GM18499 (cell line): ENCODE results near the gene SDK1.
"Not testable (repeated sequence)": the region's sequence is repeated elsewhere in the genome, so short reads cannot be mapped to it uniquely, and the experiment has no call there.

Experiments
- ATAC-seq: cut with Tn5 transposase; IDR thresholded peaks from one replicate; pipeline ENCODE4 v1.9.1; 2021; ENCODE audit warnings: moderate number of reproducible peaks; ENCODE audit not compliant: insufficient read depth, unreplicated experiment

The SDK1 gene

GRCh38 chr7:4215176-4215720 lies 914.2 kb downstream of the SDK1 start:
- no peak for ATAC-seq

- ATAC-seq: no peak
Measured at GRCh38 chr7:4216016-4216415, 915.0 kb downstream of the SDK1 start.

DNA sequence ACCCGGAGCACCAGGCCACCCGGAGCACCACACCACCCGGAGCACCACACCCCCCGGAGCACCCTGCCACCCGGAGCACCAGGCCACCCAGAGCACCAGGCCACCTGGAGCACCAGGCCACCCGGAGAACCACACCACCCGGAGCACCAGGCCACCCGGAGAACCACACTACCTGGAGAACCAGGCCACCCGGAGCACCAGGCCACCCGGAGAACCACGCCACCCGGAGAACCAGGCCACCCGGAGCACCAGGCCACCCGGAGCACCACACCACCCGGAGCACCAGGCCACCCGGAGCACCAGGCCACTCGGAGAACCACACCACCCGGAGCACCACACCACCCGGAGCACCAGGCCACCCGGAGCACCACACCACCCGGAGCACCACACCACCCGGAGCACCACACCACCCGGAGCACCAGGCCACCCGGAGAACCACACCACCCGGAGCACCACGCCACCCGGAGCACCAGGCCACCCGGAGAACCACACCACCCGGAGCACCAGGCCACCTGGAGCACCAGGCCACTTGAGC lies 916.1 kb downstream of the SDK1 start:
- ATAC-seq: not testable (repeated sequence)

DNA sequence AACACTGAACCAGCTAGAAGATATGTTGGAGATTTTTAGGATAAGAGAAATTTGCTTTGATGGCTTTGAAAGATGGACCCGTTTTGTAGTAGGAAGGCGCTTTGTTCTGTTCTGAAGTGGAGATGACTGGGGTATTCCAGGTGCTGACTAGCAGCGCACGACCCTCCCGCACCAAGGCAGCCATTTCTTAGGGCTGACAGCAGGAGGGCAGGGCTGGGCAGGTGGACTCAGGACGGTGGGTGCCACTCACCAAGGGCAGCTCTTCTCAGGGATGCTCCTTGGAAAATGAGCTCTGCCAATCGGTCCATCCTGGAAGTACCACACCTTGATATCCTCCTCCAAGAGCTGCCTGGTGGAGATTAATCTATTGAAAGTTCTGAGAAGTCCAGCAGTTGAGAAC lies 917.4 kb downstream of the SDK1 start:
- no peak for ATAC-seq

GRCh38 chr7:4220011-4220410 lies 919.0 kb downstream of the SDK1 start:
- no peak for ATAC-seq

DNA sequence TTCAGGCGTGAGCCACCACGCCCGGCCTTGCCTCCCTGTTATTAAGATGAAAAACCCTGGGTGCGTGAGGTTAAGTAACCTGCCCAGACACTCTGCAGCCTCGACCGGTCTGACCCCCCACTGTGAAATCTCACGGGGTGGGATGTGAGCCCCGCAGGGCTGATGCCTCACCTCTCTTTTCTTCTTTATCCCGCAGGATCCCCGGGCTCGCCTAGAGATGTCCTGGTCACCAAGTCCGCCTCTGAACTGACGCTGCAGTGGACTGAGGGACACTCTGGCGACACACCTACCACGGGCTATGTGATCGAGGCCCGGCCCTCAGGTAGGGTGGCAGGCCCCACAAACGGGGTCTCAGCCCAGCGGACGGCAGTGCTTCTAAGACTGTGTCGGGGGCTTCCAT lies 920.0 kb downstream of the SDK1 start:
- no peak for ATAC-seq

DNA sequence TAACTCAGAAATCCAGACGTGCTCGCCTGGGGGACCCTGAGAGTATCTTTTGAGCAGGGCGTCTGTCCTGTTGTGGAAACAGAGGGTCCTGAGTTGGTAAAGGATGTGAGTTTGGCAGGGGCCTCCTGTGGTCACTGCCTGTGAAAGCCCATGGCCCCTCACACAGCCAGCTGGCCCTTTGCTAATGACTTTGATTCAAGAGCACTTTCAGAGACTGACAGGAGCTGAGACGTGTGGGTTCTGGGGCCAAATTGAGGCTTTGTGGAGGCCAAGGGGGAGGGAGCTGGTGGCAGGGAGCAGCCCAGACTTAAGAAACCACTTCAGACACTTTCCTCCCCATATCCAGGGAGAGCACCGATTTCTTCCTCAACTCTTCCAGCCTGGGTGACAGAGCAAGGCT lies 921.6 kb downstream of the SDK1 start:
- ATAC-seq: no peak

GRCh38 chr7:4225361-4225771 lies 924.3 kb downstream of the SDK1 start:
- ATAC-seq: no peak

DNA sequence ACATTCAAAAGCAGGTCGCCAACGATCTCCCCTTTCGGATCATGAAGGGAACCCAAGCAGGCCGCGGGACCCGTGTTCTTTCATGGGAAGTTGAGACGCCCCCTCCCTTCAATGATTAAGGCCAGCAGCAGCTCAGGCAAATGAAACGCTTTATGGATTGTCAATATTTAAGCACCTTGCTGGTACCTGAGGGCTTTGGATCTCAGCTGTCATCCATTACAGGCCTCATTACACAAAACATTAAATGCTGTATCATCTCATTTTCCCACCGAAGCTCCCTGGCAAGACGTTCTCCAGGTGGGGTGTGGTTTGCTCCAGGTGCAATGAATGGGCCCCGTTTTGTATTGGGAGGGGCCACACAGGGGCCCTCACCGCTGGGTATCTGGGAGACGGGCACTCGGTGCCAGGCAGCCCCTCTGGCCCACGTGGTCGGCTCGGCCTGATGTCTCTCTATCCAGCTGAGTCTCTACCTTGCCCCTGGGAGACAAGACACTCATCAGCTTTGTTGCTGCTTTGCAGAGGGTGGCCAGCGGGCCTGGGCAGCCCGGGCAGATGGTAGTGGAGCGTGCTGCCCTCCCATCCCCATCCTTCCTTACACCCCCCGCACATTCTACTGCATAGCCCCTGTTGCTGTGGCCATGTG lies 925.0 kb downstream of the SDK1 start:
- no peak for ATAC-seq

DNA sequence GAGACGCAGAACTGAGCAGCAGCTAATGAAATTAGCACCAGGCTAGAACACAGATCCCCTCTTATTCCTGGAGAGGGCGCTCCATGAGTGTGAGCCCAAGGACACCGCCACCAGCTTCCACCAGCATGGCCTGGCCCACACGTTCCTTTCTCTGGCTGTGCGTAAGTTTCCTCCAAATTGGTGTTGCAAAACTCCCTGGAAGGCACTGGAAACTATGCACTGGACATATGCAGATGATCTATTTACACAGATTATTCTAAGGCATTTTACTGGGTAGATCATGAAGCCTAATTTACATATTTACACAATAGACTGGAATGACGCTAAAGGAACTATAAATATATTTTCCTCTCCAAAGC lies 925.5 kb downstream of the SDK1 start:
- no peak for ATAC-seq

GRCh38 chr7:4227105-4228010 lies 926.3 kb downstream of the SDK1 start:
- ATAC-seq: no peak

DNA sequence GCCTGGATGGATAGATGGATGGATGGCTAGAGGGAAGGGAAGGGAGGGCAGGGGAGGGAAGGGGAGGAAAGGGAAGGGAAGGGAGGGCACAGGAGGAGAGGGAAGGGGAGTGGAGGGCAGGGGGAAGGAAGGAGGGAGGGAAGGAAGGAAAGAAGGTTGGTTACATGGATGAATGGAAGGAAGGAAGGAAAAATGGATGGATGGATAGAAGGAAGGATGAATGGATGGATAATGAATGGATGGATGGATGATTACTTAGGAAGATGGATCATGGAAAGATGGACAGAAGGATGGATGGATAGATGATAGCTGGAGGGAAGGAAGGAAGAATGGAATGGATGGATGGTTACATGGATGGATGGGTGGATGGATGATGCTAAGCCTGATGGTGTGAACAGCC lies 929.3 kb downstream of the SDK1 start:
- ATAC-seq: no peak

- ATAC-seq: no peak
Measured at GRCh38 chr7:4233146-4233545, 932.1 kb downstream of the SDK1 start.

DNA sequence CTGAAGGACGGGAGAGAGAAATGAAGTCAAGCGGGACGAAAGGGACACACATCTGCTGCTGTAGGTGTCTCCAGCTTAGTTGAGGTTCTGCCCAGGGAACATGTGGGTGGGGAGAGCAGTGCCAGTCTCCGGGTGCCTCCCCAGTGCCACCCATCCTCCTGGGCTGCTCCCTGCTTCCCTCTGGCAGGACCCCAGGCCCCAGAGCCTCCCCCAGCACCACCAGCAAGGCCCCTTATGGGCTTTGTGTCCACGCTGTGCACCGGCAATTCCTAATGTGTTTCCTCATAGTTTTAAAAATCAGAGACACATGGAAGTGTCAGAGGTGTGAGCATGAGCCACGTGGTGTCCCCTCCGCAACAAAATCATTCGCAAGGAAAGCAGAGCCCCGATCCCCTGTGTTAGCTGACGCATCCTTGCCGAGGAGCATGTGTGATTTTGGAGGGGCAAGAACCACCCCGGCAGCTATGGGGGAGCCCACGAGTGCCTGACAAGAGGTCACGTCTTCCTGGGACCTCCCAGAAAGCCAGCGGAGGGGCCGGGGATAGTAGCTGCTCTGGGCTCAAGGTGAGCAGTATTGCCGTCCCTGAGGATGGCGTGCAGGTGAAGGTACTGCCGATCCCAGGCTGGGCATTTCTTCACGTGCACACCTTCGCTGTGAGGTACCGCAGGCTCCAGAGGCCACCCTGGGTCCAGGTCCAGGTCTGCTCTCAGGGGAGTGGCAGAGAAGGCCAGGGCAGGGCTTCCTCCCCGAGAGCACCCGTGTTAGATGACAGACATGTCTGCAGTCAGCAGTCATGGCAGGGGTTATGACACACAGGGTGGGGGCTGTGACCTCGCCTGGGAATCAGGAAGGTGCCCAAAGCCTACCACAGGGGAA lies 932.8 kb downstream of the SDK1 start:
- ATAC-seq: no peak

DNA sequence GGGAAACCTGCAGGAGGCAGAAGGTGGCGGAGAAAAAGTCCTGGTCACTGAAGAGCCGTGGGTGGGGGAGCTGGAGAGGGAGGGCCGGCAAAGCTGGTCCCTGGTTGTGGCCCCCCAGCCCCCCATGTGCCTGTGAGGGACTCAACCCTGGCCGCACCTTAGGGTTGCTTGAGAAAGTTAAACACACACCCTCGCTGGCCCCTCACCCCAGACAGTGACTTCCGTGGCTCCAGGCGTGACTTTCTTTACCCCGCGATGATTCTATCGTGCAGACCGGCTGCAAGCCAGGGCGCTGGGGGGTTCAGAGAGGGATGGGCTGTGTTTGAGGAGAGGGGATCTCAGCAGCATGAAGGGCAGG lies 933.4 kb downstream of the SDK1 start:
- ATAC-seq: no peak

DNA sequence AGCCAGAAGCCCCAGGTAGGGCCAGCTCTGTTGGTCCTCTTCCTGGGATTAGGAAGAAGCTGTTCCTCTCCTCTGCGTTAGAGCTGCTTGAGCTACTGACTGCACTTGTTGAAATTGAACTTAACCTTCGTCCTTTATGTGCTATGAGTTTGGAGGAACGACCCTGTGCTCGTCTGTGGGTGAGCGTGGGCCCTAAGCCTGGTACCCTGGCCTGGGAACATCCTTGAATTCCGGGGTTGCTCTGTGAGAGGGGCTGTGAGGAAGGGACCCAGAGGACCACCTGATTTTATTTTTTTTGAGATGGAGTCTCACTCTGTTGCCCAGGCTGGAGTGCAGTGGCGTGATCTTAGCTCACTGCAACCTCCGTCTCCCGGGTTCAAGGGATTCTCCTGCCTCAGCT lies 933.8 kb downstream of the SDK1 start:
- no peak for ATAC-seq

GRCh38 chr7:4235596-4235995 lies 934.5 kb downstream of the SDK1 start:
- no peak for ATAC-seq

- ATAC-seq: no peak
Measured at GRCh38 chr7:4236389-4236788, 935.3 kb downstream of the SDK1 start.

DNA sequence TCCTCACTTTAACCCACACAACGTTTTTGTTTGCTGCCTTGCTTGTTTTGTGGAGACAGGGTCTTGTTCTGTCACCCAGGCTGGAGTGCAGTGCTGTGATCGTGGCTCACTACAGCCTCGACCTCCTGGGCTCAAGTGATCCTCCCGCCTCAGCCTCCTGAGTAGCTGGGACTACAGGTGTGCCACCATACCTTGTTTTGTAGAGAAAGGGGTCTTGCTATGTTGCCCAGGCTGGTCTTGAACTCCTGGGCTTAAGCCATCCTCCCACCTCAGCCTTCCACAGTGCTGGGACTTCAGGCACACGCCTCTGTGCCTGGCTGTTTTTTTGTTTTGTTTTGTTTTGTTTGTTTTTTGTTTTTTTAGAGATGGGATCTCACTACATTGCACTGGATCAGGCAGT lies 935.8 kb downstream of the SDK1 start:
- ATAC-seq: not testable (repeated sequence)
